Esophagus (tissue), 2 donors: ENCODE data around the gene LRP10. TPM values are rescaled to one million over a fixed set of nuclear protein-coding genes. Genes with fewer than 3 reads are reported as not detected.

Source experiments
- H3K27ac ChIP-seq, 2 donors: one replicate each; pipeline ENCODE4 v1.5.1; 2013; ENCODE audit warnings: low read depth in 2 of 2, mild to moderate bottlenecking in 2 of 2, inconsistent platforms in 1 of 2, low read length in 1 of 2, moderate library complexity in 1 of 2
- H3K27me3 ChIP-seq, 2 donors: one replicate each; pipeline ENCODE4 v1.6.1; 2013; ENCODE audit warnings: low read length in 2 of 2, control low read depth in 1 of 2, mild to moderate bottlenecking in 1 of 2; ENCODE audit not compliant: insufficient read depth in 2 of 2, control insufficient read depth in 1 of 2
- H3K36me3 ChIP-seq, 2 donors: one replicate each; pipeline ENCODE4 v1.6.1; 2013; ENCODE audit warnings: low read length in 1 of 2; ENCODE audit not compliant: control insufficient read depth in 2 of 2, insufficient read depth in 2 of 2
- H3K4me1 ChIP-seq, 2 donors: one replicate each; pipeline ENCODE4 v1.6.1; 2013; ENCODE audit warnings: low read length in 1 of 2; ENCODE audit not compliant: control insufficient read depth in 2 of 2, insufficient read depth in 2 of 2
- H3K4me3 ChIP-seq, 2 donors: one replicate each; pipeline ENCODE4 v1.5.1; 2013; ENCODE audit warnings: low read length in 2 of 2, mild to moderate bottlenecking in 2 of 2, low read depth in 1 of 2, moderate library complexity in 1 of 2
- H3K9me3 ChIP-seq, 2 donors: one replicate each; pipeline ENCODE4 v1.6.1; 2013; ENCODE audit warnings: mild to moderate bottlenecking in 2 of 2, low read depth in 1 of 2, low read length in 1 of 2, moderate library complexity in 1 of 2; ENCODE audit not compliant: control insufficient read depth in 2 of 2, insufficient read depth in 1 of 2
- WGBS, 2 donors: extraction: QIAGEN DNeasy Blood & Tissue Kit; methylation state at CpG; one replicate each; pipeline ENCODE4 v1.1.7; 2013; 5-methylcytosine and 5-hydroxymethylcytosine counted together
- polyA plus RNA-seq, 2 donors: library from polyadenylated mRNA; stranded (reverse); fragments of 200-250 nt; gene quantifications; one replicate each; pipeline ENCODE4 v1.2.3, GENCODE V29; 2013
- donor health status: healthy with polysubstance abuse.
- donor health status: Bipolar disorder and iron deficiency.

Gene LRP10
- polyA plus RNA-seq, 2 donors, result 69.8 to 129 TPM

- no peaks in the 10 kb centered on the region for H3K4me1 ChIP-seq
- peaks cover 0 to 3% of the 10 kb centered on the region in 2 donors for H3K36me3 ChIP-seq
- no peaks in the 10 kb centered on the region for H3K27me3 ChIP-seq
- no peak overlapping the region for H3K4me3 ChIP-seq
- H3K9me3 ChIP-seq, result no peaks in the 10 kb centered on the region
- no peak overlapping the region for H3K27ac ChIP-seq
- WGBS, 2 donors, result 95 to 96% methylated on average over 1 of the region's 1 CpG
These were observed 23.9 kb downstream of the LRP10 start for GRCh38 chr14:22895402-22895801.

GRCh38 chr14:22896356-22896755 lies 24.8 kb downstream of the LRP10 start:
- no peaks in the 10 kb centered on the region for H3K9me3 ChIP-seq
- no peaks in the 10 kb centered on the region for H3K27me3 ChIP-seq
- WGBS, 2 donors, result 43 to 52% methylated on average over 5 of the region's 5 CpGs
- no peak overlapping the region for H3K27ac ChIP-seq
- no peak overlapping the region for H3K4me3 ChIP-seq
- H3K36me3 ChIP-seq, result peaks cover 8 to 10% of the 10 kb centered on the region in 2 donors
- no peaks in the 10 kb centered on the region for H3K4me1 ChIP-seq

GRCh38 chr14:22896760-22897159 lies 25.2 kb downstream of the LRP10 start:
- Histone ChIP-seq H3K4me1 (no peaks in the 10 kb centered on the region), H3K4me3 (no peak overlapping the region), H3K36me3 (peaks cover 10 to 14% of the 10 kb centered on the region in 2 donors), H3K27ac (no peak overlapping the region), H3K27me3 (no peaks in the 10 kb centered on the region), H3K9me3 (no peaks in the 10 kb centered on the region)
- WGBS, 2 donors, result 72 to 84% methylated on average over 3 of the region's 3 CpGs

GRCh38 chr14:22897357-22897756 lies 25.8 kb downstream of the LRP10 start:
- Histone ChIP-seq H3K4me3 (no peak overlapping the region), H3K9me3 (no peaks in the 10 kb centered on the region), H3K4me1 (no peaks in the 10 kb centered on the region), H3K27ac (no peak overlapping the region), H3K27me3 (no peaks in the 10 kb centered on the region), H3K36me3 (peaks cover 13 to 20% of the 10 kb centered on the region in 2 donors)
- WGBS, 2 donors, result 81 to 93% methylated on average over 1 of the region's 1 CpG

- no peak overlapping the region for H3K27ac ChIP-seq
- no peak overlapping the region for H3K4me3 ChIP-seq
- 50 to 62% methylated on average over 8 of the region's 8 CpGs for WGBS, 2 donors
- H3K36me3 ChIP-seq, result peaks cover 13 to 25% of the 10 kb centered on the region in 2 donors
- peaks cover 0 to 2% of the 10 kb centered on the region in 2 donors for H3K4me1 ChIP-seq
- H3K27me3 ChIP-seq, result no peaks in the 10 kb centered on the region
- H3K9me3 ChIP-seq, result no peaks in the 10 kb centered on the region
These were observed 27.0 kb downstream of the LRP10 start for GRCh38 chr14:22898302-22899090.

GRCh38 chr14:22900081-22900799 lies 28.7 kb downstream of the LRP10 start:
- Histone ChIP-seq H3K9me3 (no peaks in the 10 kb centered on the region), H3K4me1 (peaks cover 0 to 4% of the 10 kb centered on the region in 2 donors), H3K36me3 (peaks cover 19 to 37% of the 10 kb centered on the region in 2 donors), H3K27ac (peak overlapping the region; percentile 23 to 56), H3K27me3 (no peaks in the 10 kb centered on the region), H3K4me3 (no peak overlapping the region)
- WGBS, 2 donors, result 23 to 29% methylated on average over 3 of the region's 3 CpGs

GRCh38 chr14:22901799-22902198 lies 30.3 kb downstream of the LRP10 start:
- H3K9me3 ChIP-seq, result no peaks in the 10 kb centered on the region
- peaks cover 0 to 4% of the 10 kb centered on the region in 2 donors for H3K4me1 ChIP-seq
- H3K27me3 ChIP-seq, result no peaks in the 10 kb centered on the region
- WGBS, 2 donors, result 94 to 98% methylated on average over 7 of the region's 7 CpGs
- H3K36me3 ChIP-seq, result peaks cover 21 to 48% of the 10 kb centered on the region in 2 donors
- H3K27ac ChIP-seq, result no peak overlapping the region
- no peak overlapping the region for H3K4me3 ChIP-seq

- no peaks in the 10 kb centered on the region for H3K27me3 ChIP-seq
- peak overlapping the region; percentile 75 to 89 for H3K27ac ChIP-seq
- H3K9me3 ChIP-seq, result no peaks in the 10 kb centered on the region
- H3K36me3 ChIP-seq, result peaks cover 21 to 51% of the 10 kb centered on the region in 2 donors
- no peak overlapping the region for H3K4me3 ChIP-seq
- WGBS, 2 donors, result 42 to 51% methylated on average over 2 of the region's 2 CpGs
- H3K4me1 ChIP-seq, result peaks cover 0 to 4% of the 10 kb centered on the region in 2 donors
These were observed 32.2 kb downstream of the LRP10 start for GRCh38 chr14:22903742-22904087.

GRCh38 chr14:22905627-22906026 lies 34.1 kb downstream of the LRP10 start:
- Histone ChIP-seq H3K27ac (no peak overlapping the region), H3K27me3 (no peaks in the 10 kb centered on the region), H3K4me1 (peaks cover 0 to 4% of the 10 kb centered on the region in 2 donors), H3K36me3 (peaks cover 20 to 54% of the 10 kb centered on the region in 2 donors), H3K9me3 (no peaks in the 10 kb centered on the region), H3K4me3 (no peak overlapping the region)
- 92 to 96% methylated on average over 4 of the region's 4 CpGs for WGBS, 2 donors
